ENCODE measurements around the gene NCMAP. TPM values are rescaled to one million over a fixed set of nuclear protein-coding genes. Genes with fewer than 3 reads are reported as not detected.

Gene NCMAP
- total RNA-seq, 2 experiments from 2014 or later, result 0.99 to 1.1 TPM

DNA sequence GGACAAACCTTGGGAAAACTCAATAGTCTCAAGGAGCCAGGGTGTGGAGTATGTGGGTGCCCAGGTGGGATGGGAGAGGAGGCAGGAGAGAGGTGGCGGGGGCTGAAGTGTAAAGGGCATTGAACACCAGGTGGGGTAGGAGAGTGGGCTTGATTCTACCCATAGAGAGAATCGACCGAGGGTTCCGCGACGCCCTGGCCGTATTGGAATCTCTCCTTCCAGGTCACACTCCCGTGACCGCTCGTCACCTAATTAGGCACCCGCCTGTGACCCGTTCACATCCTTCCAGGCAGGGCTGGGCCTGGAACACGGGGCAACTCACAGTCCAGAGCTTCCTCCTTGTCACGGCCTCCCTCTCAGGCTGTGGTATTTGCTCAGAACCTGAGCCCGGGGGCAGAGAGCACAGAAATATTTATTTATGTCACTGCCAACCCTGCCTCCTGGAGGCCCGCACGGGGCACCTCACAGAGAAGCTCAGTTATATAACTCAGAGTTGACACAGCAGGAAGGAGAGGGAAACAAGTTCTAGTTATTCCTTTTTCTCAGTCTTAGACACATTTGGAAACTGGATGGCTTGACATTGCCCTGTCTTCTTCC, 12.0 kb downstream of the NCMAP start:
- Histone ChIP-seq H3K9me3 (ENCODE audit: low read length) (no peaks in the 10 kb centered on the region), H3K4me2 (ENCODE audit: low read length) (0 out of 2 replicates have a peak overlapping the region, but pooled peaks have one; percentile 10), H3K4me1 (ENCODE audit: insufficient read depth, low read length, poor library complexity, severe bottlenecking) (peaks cover 39% of the 10 kb centered on the region), H3K79me2 (ENCODE audit: insufficient read depth, low read depth, low read length) (no peaks in the 10 kb centered on the region), H3K27ac (ENCODE audit: low read depth, low read length, poor library complexity, severe bottlenecking) (no peak overlapping the region), H4K20me1 (ENCODE audit: insufficient read depth, low read length) (no peaks in the 10 kb centered on the region), H2AFZ (ENCODE audit: low read length) (peak overlapping the region; percentile 30), H3K9me2 (ENCODE audit: insufficient read depth, low read length) (no peaks in the 10 kb centered on the region), H3K36me3 (ENCODE audit: insufficient read depth, low read length) (no peaks in the 10 kb centered on the region), H3K4me3 (ENCODE audit: low read depth, low read length, poor library complexity, severe bottlenecking) (no peak overlapping the region)
- no TSS peak for BruUV-seq (replicated peaks)
- intact Hi-C loops (cut with micrococcal nuclease; ENCODE audit: unreplicated experiment), result no loop called here
- TF ChIP-seq EZH2phosphoT487 (IDR thresholded peaks at IDR 0.05; ENCODE audit: borderline replicate concordance, low read depth, low read length), result no peak
- TF ChIP-seq, protein P1, sequence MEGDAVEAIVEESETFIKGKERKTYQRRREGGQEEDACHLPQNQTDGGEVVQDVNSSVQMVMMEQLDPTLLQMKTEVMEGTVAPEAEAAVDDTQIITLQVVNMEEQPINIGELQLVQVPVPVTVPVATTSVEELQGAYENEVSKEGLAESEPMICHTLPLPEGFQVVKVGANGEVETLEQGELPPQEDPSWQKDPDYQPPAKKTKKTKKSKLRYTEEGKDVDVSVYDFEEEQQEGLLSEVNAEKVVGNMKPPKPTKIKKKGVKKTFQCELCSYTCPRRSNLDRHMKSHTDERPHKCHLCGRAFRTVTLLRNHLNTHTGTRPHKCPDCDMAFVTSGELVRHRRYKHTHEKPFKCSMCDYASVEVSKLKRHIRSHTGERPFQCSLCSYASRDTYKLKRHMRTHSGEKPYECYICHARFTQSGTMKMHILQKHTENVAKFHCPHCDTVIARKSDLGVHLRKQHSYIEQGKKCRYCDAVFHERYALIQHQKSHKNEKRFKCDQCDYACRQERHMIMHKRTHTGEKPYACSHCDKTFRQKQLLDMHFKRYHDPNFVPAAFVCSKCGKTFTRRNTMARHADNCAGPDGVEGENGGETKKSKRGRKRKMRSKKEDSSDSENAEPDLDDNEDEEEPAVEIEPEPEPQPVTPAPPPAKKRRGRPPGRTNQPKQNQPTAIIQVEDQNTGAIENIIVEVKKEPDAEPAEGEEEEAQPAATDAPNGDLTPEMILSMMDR (conservative IDR thresholded peaks at IDR 0.05; ENCODE audit: low read length), result 0 out of 2 replicates have a peak, but pooled peaks have one; percentile 19
- no peak for DNase-seq (ENCODE audit: low spot score)
- POLR2A ChIA-PET, result no interaction called here
- CTCF ChIA-PET (ENCODE audit: unreplicated experiment), result no interaction called here

GRCh38 chr1:24568475-24568874, 12.6 kb downstream of the NCMAP start:
- H3K9me2 ChIP-seq (ENCODE audit: insufficient read depth, low read length), result no peaks in the 10 kb centered on the region
- H3K4me3 ChIP-seq (ENCODE audit: low read depth, low read length, poor library complexity, severe bottlenecking), result no peak overlapping the region
- no peaks in the 10 kb centered on the region for H3K36me3 ChIP-seq (ENCODE audit: insufficient read depth, low read length)
- H3K4me2 ChIP-seq (ENCODE audit: low read length), result 0 out of 2 replicates have a peak overlapping the region, but pooled peaks have one; percentile 10
- no peaks in the 10 kb centered on the region for H3K79me2 ChIP-seq (ENCODE audit: insufficient read depth, low read depth, low read length)
- intact Hi-C loops (cut with micrococcal nuclease; ENCODE audit: unreplicated experiment), result no loop called here
- H3K27ac ChIP-seq (ENCODE audit: low read depth, low read length, poor library complexity, severe bottlenecking), result no peak overlapping the region
- H2AFZ ChIP-seq (ENCODE audit: low read length), result peak overlapping the region; percentile 30; the same call in 1 of the 2 replicates
- CTCF ChIA-PET (ENCODE audit: unreplicated experiment), result no interaction called here
- DNase-seq (ENCODE audit: low spot score), result no peak
- H4K20me1 ChIP-seq (ENCODE audit: insufficient read depth, low read length), result no peaks in the 10 kb centered on the region
- TF ChIP-seq, protein P1 (conservative IDR thresholded peaks at IDR 0.05; ENCODE audit: low read length), result no peak
- TF ChIP-seq EZH2phosphoT487 (IDR thresholded peaks at IDR 0.05; ENCODE audit: borderline replicate concordance, low read depth, low read length), result no peak
- H3K9me3 ChIP-seq (ENCODE audit: low read length), result no peaks in the 10 kb centered on the region
- no TSS peak for BruUV-seq (replicated peaks)
- POLR2A ChIA-PET, result no interaction called here
- peaks cover 41% of the 10 kb centered on the region for H3K4me1 ChIP-seq (ENCODE audit: insufficient read depth, low read length, poor library complexity, severe bottlenecking)

DNA sequence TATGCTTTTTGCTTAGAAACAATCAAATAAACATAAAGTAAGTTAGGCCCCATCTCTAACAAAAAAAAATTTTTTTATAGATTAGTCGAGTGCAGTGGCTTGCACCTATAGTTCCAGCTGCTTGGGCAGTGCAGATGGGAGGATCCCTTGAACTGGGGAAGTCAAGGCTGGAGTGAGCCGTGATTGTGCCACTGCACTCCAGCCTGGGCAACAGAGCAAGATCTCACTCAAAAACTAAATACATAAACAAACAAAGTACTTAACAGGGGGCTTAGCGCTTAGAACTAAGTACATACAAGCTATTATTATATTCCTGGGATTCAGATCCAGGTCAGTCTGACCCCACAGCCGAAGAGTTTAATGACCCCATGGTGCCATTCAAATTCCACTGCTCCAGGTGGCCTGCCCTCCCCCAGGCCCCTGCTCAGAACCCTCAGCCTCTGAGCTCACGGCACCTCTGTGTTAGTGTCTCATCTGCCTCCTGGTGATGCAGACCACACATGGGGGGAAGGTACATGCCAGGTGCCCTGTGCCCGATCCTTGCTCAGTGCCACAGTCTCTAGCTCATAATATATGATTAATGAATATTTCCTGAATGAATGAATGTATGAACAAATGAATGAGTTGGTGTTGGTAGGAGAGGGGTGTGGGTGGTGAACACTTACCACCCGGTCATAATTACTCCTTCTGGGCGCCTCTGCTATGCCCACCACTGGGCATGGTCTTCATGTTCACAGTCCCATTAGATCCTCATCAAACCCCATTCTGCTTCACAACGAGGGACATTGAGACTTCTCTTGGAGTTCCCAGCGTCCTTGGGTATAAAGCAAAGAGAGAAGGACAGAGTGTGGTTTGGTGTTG, 14.6 kb downstream of the NCMAP start:
- Histone ChIP-seq H3K4me1 (ENCODE audit: insufficient read depth, low read length, poor library complexity, severe bottlenecking) (peaks cover 31% of the 10 kb centered on the region), H3K79me2 (ENCODE audit: insufficient read depth, low read depth, low read length) (no peaks in the 10 kb centered on the region), H2AFZ (ENCODE audit: low read length) (no peak overlapping the region), H3K4me3 (ENCODE audit: low read depth, low read length, poor library complexity, severe bottlenecking) (no peak overlapping the region), H3K9me3 (ENCODE audit: low read length) (no peaks in the 10 kb centered on the region), H3K9me2 (ENCODE audit: insufficient read depth, low read length) (no peaks in the 10 kb centered on the region), H3K4me2 (ENCODE audit: low read length) (no peak overlapping the region), H4K20me1 (ENCODE audit: insufficient read depth, low read length) (no peaks in the 10 kb centered on the region), H3K36me3 (ENCODE audit: insufficient read depth, low read length) (no peaks in the 10 kb centered on the region), H3K27ac (ENCODE audit: low read depth, low read length, poor library complexity, severe bottlenecking) (no peak overlapping the region)
- ChIA-PET CTCF (ENCODE audit: unreplicated experiment) (no interaction called here), POLR2A (no interaction called here)
- no peak for TF ChIP-seq EZH2phosphoT487 (IDR thresholded peaks at IDR 0.05; ENCODE audit: borderline replicate concordance, low read depth, low read length)
- TF ChIP-seq, protein P1 (conservative IDR thresholded peaks at IDR 0.05; ENCODE audit: low read length), result no peak
- BruUV-seq (replicated peaks), result no TSS peak
- DNase-seq (ENCODE audit: low spot score), result no peak
- intact Hi-C loops (cut with micrococcal nuclease; ENCODE audit: unreplicated experiment), result no loop called here

Measured in OCI-LY7 (cell line).